Activated effector memory CD4-positive, alpha-beta T cell treated with anti-CD3 and anti-CD28 coated beads, Interleukin-2, amount 50 U/mL, for 16 hours (primary cell): ENCODE measurements around the gene OSGIN1.

ENCODE experiments used
- DNase-seq: peaks from one replicate; pipeline ENCODE4 v3.0.0-alpha.2; 2020

The OSGIN1 gene

DNA sequence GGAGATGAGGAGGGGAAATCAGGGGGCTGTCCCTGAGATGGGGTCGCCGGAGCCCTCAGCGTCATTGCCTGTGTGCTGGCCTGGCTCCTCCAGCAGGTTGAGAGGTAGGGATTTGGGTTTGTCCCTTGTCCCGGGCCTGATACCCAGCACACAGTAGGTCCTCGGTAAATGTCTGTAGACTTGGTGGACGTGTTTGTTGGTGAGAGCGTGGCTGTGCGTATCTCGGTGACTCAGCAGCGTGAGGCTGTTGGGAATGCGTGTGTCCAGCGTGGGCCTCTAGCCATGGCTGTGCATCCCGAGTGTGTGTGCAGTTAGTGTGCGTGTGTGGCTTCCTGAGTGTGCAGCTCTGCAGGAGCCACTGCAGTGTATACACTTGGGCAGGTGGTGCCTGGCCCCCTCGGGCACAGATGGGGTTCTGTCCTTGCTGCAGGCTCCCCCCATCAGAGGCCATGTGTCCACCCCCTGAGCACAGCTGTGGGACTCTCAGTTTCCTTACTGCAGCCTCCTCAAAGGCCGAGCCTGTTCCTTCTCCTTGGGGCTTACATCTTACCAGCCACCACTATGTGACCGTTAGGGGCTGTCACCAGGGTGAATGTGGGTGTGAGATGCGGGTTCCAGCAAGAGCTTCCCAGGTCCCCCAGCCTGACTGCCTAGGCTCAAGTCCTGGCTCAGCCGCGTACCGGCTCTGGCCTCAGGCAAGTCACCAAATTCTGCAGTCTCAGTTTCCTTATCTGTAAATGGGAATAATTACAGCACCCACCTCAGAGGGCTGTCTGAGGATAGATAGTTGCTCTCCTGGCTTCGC lies 20.7 kb downstream of the OSGIN1 start:
- DNase-seq: no peak

DNA sequence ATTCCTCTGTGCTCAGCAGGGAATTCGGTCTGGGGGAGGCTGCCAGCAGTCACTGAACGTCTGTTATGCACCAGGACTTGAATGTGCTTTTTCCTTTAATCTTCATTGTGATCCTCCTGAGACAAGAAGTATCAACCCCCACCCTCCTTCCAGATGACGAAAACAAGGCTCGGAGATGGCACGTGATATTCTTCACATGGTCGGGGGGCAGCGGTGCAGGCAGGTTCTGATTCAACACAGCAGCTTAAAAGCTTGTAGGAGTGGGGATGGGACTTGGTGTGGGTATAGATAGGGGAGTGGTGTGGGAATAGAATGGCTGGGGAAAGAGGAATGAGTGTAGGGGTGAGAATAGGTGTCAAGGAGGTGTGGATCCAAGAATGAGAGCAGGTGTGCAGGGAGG lies 21.4 kb downstream of the OSGIN1 start:
- no peak for DNase-seq

DNA sequence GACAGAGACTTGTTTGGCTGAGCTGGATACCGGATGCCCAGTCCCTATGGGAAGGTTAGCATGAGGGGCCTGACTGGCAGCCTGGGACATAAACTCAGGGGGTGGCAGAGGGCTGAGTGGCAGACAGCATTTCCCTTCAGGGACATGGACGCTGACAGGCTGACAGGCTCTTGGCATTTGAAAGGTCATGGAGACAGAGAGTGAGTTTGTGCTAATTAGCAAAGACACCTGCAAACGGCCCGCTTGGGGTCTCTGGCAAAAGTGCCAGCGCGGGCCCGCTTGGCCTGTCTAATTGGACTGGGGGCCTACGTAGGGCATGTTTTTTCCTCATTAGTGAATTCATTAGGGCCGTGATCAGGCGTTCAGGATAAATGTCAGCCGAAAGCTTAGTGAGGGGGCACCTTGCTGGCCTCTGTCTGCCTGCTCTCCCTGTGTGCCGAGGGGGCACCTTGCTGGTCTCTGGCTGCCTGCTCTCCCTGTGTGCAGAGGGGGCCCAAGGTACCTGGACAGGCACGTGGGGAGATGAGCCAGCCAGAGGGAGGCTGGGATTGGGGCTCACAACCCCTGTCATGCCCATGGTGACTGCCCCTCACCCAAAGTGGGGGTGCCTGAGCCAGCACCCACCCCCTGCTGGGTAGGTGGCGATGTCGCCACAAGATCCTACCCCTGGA lies 22.7 kb downstream of the OSGIN1 start:
- no peak for DNase-seq

DNA sequence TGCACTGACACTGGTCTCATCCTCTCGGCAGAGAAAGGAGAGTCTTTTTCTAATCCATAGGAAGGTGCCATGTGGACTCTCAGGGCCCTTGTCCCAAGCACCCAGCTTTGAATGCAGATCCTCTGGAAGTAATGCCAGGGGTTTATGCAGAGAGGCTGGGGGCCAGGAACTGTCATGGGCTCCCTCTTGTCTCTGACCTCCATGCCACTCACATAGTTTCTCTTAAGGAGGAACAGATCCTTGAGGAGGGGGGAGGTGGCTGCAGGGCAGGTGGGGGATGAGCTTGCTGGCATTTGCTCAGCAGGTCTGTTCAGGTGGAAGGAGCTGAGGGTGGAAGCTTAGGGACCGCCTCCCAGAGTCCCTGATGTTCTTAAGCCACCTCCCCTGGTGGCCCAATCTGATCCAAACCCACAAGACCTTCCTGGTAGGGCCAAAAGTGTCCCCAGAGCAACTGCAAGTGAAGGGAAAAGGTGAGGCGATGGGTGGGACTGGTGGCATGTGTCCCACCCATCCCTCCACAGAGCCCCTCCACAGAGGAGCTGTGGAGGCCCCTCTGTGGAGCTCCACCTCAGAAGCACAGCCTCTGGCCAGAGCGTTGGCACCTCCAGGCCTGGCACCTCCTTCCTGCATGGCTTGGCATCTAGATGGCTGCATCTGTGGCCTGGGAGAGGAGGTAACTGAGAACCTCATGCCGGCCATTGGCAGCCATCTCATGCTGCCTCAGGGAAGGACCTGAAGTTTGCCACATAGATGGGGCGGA lies 24.2 kb downstream of the OSGIN1 start:
- DNase-seq: no peak

DNA sequence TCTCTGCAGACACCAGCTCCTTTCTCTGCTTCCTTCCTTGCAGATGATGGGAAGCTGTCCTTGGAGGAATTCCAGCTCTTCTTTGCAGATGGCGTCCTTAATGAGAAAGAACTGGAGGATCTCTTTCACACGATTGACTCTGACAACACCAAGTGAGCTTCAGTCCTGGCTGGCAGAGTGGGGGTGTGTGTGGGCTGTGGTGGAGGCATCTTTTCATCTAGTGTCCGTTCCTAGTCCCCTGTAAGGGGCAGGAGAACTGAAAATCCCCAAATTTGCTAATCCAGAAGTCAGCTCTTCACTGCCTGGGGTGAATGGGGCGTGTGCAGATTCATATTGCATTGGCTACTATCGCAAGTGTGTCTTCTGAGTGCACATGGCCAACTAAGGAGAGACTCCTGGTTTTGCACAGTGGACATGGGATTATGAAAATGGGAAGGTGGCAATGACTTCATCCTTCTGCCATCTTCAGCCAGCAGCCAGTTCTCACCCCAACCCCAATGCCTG lies 25.4 kb downstream of the OSGIN1 start:
- DNase-seq: no peak

DNA sequence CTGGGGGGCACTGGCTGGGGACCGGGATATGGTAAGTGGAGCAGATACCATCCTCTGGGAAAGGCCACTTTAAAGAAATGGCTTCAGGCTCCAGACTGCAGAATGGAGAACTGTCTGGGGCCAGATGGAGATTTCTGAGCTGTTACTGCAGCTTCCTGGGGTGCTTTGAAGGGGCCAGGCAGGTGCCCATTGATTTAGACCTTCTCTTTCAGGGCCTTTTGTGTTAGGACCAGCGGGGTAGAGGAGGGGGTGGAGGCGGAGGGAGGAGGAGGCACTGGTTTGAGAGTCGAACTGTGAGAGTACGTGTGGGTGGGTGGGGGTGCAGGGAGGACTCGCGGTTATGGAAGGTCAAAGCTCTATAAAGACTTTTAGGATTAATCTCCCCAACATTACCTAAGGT lies 26.4 kb downstream of the OSGIN1 start:
- no peak for DNase-seq

DNA sequence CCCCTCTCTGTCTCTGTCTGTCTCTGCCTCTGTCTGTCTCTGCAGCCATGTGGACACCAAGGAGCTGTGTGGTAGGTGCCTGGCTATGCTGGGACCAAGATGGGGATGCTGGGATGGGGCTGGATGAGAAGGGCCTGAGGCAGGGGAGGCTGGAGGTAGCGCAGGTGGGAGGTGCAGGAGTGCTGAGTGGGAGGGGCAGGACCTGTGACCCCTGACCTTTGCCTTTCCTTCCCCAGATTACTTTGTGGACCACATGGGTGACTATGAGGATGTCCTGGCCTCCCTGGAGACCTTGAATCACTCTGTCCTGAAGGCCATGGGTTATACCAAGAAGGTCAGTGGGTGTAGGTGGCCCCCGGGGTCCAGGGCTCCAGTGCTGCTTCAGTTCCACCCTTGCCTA lies 27.8 kb downstream of the OSGIN1 start:
- no peak for DNase-seq

DNA sequence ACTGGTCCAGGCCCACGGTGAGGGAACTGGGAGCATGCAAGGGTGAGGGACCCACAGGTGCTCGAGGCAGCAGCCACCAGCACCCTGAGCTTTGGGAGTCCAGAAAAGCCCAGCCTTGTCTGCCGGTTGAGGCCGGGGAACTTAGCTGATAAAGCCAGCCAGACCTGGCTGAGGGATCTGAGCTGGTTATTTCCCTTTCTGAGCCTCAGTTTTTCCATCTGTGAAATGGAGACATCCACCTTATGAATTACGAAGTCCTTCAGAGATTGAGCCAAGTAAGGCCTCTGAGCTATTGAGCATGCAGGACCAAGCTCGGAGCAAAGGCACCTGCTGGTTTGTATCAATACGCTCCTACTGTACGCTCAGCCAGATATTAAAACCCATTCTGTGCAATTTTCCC lies 28.8 kb downstream of the OSGIN1 start:
- no peak for DNase-seq

DNA sequence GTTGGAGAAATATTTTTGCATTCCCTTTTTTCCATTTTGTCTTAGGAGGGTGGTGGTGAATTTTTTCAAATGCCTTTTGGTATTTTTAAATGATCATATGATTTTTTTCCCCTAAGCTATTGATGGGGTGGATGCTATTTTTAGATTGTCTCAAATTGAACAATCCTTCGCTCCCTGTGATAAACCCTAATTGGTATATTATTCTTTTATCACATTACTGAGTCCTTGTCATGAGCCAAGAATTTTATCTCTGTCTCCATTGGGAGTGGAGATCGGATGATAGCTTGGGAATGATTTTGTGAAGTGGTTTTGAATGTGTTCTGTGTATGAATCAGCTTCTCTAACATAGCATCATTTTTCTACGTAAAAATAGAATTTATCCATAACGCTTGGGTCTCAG lies 30.5 kb downstream of the OSGIN1 start:
- no peak for DNase-seq

DNA sequence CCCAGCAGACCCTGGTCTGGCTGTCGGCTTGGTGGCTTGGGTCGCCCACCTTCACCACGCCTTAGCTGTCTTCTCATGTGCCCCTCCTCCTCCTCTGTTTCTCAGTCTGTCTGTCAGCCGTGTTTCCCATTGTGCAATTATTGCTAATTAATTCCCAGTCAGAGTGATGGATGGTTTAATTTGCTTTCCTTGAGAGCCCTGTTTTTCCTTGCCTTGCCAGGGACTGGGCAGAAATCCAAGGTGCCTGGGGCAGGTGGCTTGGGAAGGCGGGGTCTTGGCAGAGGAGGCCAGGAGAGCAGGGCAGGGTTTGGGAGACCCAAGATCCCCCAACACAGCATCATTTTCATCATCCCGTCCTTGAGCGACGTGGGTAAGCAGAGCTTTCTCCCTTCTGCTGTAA lies 36.3 kb downstream of the OSGIN1 start:
- DNase-seq: no peak

DNA sequence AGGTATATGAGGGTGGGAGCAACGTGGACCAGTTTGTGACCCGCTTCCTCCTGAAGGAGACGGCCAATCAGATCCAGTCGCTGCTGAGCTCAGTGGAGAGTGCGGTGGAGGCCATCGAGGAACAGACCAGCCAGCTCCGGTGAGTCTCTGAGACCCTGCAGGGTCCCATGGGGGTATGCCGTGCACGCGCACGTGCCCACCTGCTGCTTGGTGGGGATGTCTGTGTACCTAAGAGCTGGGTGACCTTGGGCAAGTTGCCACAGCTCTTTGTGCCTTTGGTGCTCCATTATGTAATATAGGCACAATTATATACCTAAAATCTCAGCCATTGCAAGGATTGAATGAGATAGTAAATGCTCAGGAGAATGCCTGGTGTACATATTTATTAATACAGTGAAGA lies 37.5 kb downstream of the OSGIN1 start:
- DNase-seq: no peak

DNA sequence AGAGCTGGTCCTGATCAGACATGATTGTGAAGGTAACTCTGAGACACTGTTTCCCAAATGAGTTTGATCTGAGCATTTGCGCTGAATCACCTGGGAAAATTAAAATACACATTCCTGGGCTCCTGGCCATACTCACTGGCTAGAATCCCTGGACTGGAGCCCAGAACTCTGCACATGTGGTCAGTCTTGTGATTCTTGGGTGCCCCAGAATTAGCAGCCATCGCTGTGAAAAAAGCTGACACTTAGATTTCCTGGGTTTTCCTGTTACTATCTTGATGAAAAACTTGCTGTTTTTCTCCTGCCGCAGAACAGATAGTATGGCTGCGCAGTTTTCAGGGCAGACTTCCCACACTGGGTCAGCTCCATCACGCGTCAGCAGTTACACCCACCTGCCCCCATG lies 39.6 kb downstream of the OSGIN1 start:
- DNase-seq: no peak

DNA sequence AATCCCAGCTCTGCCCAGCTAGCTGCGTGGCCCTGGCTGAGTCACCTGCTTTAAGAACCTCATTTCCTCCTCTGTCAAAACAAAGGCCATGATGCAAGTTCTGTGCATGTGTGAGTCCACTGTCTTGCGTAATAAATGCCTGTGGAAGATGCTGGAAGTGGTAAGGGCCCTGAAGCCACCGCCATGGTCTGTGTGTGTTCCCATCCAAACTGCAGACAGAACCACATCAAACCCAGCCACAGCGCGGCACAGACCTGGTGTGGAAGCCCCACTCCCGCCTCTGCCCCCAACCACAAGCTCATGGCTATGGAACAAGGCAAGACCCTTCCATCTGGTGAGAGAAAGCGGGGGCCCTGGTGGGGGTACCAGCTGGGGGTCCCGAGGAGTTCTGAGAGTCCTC lies 41.0 kb downstream of the OSGIN1 start:
- DNase-seq: no peak

DNA sequence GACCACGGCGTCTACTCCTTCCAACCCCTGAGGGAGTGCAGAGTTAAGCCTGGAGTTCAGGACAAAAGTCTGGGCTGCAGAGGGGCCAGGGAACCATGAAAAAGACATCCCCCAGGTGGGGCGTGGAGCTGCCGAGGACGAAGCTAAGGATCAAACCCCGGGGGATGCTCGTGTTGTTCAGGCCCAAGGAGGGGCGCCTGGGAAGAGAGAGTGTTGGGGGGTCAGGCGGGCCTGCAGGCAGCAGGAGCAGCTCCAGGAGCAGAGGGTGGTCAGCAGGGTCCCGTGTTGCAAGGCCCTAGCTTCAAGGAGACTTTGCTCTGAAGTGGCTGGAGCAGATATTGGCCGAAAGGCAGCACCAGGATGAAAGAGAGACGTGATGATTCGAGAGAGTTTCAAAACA lies 41.7 kb downstream of the OSGIN1 start:
- DNase-seq: no peak

DNA sequence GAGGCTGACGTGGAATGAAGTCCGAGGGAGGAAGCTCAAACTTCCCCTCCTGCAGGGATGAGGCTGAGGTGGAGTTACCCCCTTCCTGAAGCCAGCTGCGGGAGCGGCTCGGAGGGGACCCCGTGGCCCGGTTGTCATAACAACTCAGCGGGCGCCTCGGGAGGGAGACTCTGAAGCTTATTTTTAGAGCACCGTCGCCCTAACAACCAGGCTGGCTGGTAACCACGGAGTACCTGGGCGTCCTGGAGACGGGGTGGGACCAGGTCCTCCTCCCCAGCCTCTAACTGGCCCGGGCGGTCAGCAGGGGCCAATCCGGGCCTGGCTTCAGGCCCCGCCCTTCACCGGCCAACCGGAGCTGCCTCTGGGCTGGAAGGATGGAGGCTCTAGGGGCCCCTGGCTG lies 42.7 kb downstream of the OSGIN1 start:
- DNase-seq: no peak

DNA sequence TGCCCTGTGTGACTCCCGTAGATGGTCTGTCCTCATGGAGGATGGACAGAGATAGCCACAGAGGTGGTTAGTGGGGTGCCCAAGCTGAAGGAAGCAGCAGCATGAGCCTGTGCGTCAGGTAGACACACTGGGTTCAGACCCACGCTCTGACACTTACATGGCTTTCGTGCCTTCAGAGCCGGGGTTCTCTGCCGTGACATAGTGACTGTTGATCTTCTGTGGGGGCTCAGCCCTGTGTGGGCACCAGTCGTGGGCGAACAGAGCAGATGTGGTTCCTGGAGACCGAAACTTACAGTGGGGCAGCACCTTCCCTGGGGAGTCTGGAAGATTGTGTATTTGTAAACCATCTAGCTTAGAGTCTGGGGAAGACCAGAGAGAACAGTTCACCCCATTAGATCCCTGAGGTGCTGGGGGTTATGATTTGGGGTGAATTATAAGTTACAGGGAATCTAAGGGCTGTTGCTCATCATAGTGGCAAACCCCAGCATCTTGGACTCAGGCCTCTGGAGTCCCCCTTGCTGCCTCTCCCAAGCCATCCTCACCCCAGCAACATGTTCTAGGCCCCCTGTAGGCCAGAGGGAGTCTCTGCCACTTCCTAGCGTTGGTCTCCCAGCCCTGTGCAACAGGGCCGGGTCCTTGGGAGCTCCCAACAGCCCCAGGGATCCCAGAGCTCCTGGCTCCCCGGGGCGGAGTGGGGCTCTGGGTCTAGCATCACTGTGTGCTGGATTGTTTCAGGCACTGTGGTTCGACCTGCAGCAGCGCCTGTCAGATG lies 43.6 kb downstream of the OSGIN1 start:
- DNase-seq: no peak

DNA sequence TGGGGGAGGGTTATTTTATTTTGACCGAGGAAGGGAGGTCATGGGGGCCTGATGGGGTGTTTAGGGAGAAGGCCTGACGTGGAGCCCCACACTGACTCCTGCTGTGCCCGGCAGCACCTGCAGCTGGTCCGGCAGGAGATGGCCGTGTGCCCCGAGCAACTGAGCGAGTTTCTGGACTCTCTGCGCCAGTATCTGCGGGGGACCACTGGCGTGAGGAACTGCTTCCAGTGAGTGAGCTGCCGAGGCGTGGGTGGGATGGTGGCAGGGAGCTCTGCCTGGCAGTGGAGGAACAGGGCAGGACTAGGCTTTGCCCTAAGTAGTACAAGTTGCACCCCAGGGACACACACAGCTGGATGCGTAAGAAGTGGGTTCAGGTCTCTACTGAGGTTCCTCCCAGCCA lies 45.1 kb downstream of the OSGIN1 start:
- DNase-seq: no peak

DNA sequence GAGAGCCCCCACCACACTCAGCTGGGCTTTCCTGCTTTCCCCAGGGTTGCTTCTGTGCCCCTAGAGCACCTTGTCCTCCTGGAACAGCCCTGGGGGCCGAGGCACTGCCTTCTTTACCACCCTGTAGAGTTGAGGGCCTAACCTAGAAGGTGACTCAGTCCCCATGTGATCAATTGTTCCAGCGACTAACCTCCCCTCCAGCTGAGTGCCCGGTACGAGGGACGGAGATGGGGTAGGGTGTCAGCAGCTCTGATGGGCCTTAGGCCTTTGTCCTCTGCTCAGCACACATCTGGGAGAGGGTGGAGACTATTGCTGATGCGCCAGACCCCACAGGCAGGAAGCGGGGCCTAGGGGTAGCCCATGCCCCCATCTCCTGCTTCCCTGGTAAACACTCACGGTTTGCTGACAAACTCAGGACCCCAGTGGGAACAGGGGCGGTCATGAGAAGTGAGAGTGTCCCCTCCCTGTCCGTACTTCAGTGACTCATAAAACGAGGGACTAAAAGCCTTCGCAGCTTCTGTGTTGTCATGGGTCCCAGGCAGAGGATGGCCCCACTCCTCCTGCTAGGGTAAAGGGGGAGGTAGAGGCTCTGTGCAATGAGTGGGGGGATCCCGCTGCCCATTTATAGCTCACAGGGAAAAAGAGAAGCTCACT lies 48.1 kb downstream of the OSGIN1 start:
- DNase-seq: no peak

DNA sequence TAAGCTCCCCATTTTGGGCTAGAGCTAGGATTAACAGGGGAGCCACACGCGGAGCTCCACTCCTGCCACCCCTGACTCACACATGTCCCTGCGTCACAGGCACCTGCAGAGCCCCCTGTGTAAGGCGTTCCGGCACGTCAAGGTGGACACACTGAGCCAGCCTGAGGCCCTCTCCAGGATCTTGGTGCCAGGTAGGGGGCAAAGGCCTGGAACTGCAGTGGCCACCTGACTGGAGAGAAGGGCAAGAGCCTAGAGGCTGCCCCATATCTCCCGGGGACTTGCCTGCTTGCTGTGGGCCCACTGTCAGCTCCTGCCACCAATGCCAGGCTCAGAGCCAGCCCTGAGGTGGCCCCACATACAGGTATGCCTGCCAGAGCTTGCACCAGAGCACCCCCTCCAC lies 48.7 kb downstream of the OSGIN1 start:
- DNase-seq: no peak

DNA sequence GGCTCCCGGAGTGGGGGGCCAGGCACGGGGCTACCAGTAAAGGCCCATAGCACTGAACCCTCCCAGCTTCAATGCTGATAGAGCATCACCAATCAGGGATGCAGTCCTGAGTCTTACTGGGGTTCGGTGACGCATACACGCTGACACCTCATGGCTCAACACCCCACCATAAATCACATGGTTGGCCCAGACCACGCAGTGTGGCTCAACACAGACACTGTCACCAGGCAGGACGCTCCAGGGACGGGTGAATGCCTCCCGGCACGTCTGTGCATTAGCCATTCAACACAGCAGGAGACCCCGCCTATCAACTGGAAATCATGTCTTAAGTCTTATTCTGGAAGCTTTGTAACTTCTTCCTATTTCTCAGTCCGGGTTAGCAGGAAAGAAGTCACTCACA lies 50.0 kb downstream of the OSGIN1 start:
- no peak for DNase-seq

DNA sequence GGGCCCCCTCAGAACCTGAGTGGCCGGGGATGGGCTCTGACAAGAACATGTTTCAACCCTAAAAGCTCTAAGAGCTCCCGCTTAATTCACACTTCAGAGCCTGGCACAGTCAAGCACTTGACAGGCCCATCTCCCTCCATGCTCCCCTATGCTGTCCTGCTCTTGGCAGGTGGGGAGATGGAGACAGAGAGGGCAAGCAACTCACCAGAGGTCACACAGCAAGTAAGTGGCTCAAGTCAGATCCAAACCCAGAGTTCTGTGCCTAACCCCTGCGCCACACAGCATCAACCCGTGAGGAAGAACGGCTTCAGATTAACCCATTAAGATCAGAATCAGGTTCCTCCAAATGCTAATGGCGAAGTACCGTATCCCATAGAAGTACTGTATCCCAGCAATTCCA lies 51.4 kb downstream of the OSGIN1 start:
- no peak for DNase-seq

DNA sequence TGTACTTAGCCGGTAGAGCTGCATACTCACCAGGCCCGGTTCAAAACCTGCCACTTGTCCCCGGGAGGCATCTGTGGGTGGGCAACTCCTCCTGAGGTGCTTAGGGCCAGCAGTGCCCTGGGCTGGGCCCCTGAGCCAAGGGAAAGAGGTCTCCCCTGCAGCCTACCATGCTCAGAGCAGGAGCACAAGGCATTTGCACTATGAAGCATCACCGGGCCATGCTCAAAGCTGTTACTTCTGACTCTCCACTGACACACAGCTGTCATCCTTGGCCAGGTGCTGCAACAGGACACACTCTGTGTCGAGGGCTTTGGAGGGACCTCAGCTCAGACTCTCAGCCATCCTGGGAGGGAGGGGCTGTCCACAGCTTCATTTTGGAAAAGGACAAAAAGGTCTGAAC lies 52.4 kb downstream of the OSGIN1 start:
- DNase-seq: no peak

DNA sequence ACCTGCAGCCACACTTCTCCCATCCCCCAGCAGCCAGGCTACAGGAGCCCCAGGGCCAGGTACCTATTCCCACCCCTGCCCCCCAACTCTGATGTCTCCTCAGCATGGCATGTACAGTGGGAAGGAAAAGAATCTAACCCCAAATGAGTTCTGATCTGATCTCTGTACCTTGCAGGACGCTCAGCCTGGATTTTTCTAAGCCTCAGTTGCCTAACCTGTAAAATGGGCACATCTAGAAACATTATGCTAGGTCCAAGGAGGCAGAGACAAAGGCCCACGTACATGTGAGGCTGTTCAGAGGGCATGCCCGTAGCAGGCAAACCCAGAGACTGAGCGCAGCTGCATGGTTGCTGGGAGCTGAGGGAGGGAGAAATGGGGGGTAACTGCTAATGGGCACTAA lies 54.5 kb downstream of the OSGIN1 start:
- no peak for DNase-seq
